Peyer's patch (tissue), 4 donors: ENCODE results near the gene MAP2K2. TPM values are rescaled to one million over a fixed set of nuclear protein-coding genes. Genes with fewer than 3 reads are reported as not detected.
A peak's percentile ranks its signal among the peaks of the same experiment; 100 is the strongest.

Experiments
- DNase-seq, 3 donors: peaks; one replicate each; pipeline ENCODE4 v3.0.0-alpha.2; 2017 to 2019
- H3K27ac ChIP-seq, 4 donors: fragments of 200-600 bp; sonication (generic); one replicate each; pipeline ENCODE4 v1.5.1; 2016 to 2019
- H3K27me3 ChIP-seq, 2 donors: fragments of 200-600 bp; sonication (generic); one replicate each; pipeline ENCODE4 v1.5.1; 2019
- H3K36me3 ChIP-seq, 3 donors: fragments of 200-600 bp; sonication (generic); one replicate each; pipeline ENCODE4 v1.5.1; 2016 to 2019
- H3K4me1 ChIP-seq, 4 donors: fragments of 200-600 bp; sonication (generic); one replicate each; pipeline ENCODE4 v1.5.1; 2016 to 2019
- H3K4me3 ChIP-seq, 4 donors: fragments of 200-600 bp; sonication (generic); 1 replicate in 3 of 4; 2 replicates in 1 of 4; pipeline ENCODE4 v1.5.1; 2016 to 2019; ENCODE audit warnings: mild to moderate bottlenecking in 1 of 4
- H3K9me3 ChIP-seq, 4 donors: fragments of 200-600 bp; sonication (generic); one replicate each; pipeline ENCODE4 v1.5.1; 2016 to 2019; ENCODE audit warnings: mild to moderate bottlenecking in 1 of 4
- POLR2A ChIP-seq, 2 donors: fragments of 450-650 bp; IDR thresholded peaks; one replicate each; pipeline ENCODE4 v1.5.1; 2017; ENCODE audit warnings: antibody characterized with exemption in 2 of 2, mild to moderate bottlenecking in 2 of 2, moderate library complexity in 2 of 2
- total RNA-seq, 4 donors: library from RNA; depleted of rRNA; stranded (reverse); fragments of >200 nt; gene quantifications; one replicate each; pipeline ENCODE4 v1.1.0, GENCODE V29; 2016
- TF ChIP-seq, protein P1 (sequence below), 6 experiments: fragments of 450-650 bp in 4 of 6; fragments of 200-600 bp in 2 of 6; sonication (generic) in 1 of 6; IDR thresholded peaks; one replicate each; pipeline ENCODE4 v1.5.1; 2017 to 2019; ENCODE audit warnings: antibody characterized with exemption in 6 of 6, mild to moderate bottlenecking in 3 of 6, moderate library complexity in 1 of 6

The MAP2K2 gene
- total RNA-seq, 4 donors from 2014 or later = 168 to 283 (median 220) TPM

DNA sequence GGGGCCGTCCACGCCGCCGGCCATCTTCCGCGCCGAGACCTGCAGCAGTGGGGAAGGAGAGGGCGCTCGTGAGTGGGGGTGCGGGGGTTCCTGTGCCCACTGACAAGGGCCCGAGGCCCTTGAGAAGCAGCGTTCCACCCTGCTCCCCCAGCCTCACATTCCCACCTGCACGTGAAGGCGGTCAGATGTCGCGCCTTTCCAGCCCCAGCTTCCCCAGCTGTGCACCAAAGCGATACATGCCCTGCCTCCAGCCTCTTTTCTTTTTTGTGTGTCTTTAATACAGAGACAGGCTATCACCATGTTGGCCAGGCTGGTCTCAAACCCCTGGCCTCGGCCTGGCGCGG is 68.7 kb downstream of the MAP2K2 start:
- DNase-seq = no peak
- Histone ChIP-seq H3K36me3 (peaks cover 0 to 48% (median 0%) of the 10 kb centered on the region in 3 donors), H3K9me3 (no peaks in the 10 kb centered on the region), H3K27me3 (no peaks in the 10 kb centered on the region), H3K4me3 (peak overlapping the region in 1 of 4 donors; percentile 33), H3K4me1 (peaks cover 9 to 86% (median 38%) of the 10 kb centered on the region in 4 donors), H3K27ac (peak overlapping the region in 2 of 4 donors; percentile 89 to 97)
- TF ChIP-seq, protein P1, sequence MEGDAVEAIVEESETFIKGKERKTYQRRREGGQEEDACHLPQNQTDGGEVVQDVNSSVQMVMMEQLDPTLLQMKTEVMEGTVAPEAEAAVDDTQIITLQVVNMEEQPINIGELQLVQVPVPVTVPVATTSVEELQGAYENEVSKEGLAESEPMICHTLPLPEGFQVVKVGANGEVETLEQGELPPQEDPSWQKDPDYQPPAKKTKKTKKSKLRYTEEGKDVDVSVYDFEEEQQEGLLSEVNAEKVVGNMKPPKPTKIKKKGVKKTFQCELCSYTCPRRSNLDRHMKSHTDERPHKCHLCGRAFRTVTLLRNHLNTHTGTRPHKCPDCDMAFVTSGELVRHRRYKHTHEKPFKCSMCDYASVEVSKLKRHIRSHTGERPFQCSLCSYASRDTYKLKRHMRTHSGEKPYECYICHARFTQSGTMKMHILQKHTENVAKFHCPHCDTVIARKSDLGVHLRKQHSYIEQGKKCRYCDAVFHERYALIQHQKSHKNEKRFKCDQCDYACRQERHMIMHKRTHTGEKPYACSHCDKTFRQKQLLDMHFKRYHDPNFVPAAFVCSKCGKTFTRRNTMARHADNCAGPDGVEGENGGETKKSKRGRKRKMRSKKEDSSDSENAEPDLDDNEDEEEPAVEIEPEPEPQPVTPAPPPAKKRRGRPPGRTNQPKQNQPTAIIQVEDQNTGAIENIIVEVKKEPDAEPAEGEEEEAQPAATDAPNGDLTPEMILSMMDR (IDR thresholded peaks at IDR 0.05) = no peak
- no peak for TF ChIP-seq POLR2A (IDR thresholded peaks at IDR 0.05)

DNA sequence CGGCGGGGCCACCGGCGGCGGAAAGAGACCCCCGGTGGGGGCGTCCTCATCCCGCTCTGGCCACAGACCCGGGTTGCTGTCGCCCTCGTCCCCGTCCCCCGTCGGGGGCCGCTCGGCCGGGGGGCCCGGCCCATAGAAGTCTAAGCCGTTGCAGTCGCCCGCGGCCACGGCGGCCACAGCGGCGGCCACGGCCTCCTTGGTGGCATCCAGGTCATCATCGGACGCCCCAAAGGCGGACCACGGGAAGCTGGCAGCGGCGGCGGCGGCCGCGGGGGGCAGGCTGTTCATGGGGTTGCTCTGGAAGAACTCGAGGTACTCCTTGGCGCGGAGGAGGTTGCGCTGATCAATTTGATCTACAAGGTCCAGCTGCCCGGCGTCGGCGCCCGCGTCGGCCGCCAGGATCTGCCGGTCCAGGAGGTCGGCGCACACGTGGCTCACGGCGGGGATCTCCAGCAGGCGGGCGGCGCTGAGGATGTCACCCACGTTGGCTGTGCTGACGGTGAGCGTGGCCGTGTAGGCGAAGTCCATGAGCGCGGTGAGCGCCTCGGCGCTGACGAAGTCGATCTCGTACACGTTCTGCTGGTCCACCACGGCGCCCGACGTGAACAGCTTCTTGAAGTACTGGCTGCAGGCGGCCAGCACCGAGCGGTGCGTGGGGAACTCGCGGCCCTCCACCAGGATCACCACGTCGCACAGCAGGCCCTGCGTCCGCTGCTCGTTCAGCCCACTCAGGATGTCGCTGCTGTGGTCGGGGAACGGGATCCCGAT is 69.3 kb downstream of the MAP2K2 start:
- H3K4me1 ChIP-seq = peaks cover 8 to 86% (median 34%) of the 10 kb centered on the region in 4 donors
- no peaks in the 10 kb centered on the region for H3K27me3 ChIP-seq
- no peaks in the 10 kb centered on the region for H3K9me3 ChIP-seq
- DNase-seq = peak in 1 of 3 donors; percentile 58
- TF ChIP-seq, protein P1 (IDR thresholded peaks at IDR 0.05) = no peak
- TF ChIP-seq POLR2A (IDR thresholded peaks at IDR 0.05) = no peak
- H3K27ac ChIP-seq = peak overlapping the region in 3 of 4 donors; percentile 89 to 97 (median 94)
- peak overlapping the region in 2 of 4 donors; percentile 33 to 40 for H3K4me3 ChIP-seq
- peaks cover 0 to 49% (median 0%) of the 10 kb centered on the region in 3 donors for H3K36me3 ChIP-seq

DNA sequence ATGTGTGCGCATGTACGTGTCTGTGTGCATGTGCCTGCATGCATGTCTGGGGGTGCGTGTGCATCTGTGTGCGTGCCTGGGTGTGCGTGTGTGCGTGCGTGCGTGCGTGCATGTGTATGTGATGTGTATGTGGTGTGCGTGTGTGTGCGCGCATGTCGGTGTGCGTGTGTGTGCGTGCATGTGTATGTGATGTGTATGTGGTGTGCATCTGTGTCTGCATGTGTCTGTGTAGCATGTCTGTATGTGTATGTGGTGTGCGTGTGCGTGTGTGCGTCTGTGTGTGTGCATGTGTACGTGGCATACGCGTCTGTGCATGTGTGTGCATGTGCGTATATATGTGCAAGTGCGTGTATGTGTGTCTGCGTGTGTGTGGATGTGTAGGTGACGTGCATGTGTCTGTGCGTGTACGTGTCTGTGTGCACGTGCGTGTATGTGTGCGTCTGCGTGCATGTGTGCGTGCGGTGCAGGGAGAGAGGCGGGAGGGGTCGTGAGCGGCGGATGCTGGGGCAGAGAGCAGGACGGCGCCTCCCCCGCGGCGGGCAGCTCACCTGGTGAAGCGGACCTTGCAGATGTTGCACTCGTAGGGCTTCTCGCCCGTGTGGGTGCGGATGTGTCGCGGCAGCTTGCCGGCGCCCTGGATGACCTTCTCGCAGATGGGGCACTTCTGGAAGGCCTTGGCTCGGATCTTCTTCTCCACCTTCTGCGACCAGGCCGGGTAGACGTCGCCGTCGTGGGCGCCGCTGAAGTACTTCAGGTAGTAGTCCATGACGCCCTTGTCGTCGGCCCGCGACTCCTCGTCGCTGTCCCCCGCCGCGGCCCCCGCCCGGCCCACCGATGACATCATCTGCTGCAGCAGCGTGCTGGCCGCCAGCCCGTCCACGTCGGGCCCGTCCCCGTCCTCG is 70.2 kb downstream of the MAP2K2 start:
- H3K4me3 ChIP-seq = peak overlapping the region in 2 of 4 donors; percentile 33 to 53
- H3K27ac ChIP-seq = peak overlapping the region in 3 of 4 donors; percentile 89 to 97 (median 94)
- DNase-seq = peak in 2 of 3 donors; percentile 67 to 77
- H3K27me3 ChIP-seq = no peaks in the 10 kb centered on the region
- TF ChIP-seq POLR2A (IDR thresholded peaks at IDR 0.05) = no peak
- TF ChIP-seq, protein P1 (IDR thresholded peaks at IDR 0.05) = no peak
- H3K4me1 ChIP-seq = peaks cover 8 to 81% (median 26%) of the 10 kb centered on the region in 4 donors
- no peaks in the 10 kb centered on the region for H3K9me3 ChIP-seq
- H3K36me3 ChIP-seq = peaks cover 0 to 50% (median 0%) of the 10 kb centered on the region in 3 donors

DNA sequence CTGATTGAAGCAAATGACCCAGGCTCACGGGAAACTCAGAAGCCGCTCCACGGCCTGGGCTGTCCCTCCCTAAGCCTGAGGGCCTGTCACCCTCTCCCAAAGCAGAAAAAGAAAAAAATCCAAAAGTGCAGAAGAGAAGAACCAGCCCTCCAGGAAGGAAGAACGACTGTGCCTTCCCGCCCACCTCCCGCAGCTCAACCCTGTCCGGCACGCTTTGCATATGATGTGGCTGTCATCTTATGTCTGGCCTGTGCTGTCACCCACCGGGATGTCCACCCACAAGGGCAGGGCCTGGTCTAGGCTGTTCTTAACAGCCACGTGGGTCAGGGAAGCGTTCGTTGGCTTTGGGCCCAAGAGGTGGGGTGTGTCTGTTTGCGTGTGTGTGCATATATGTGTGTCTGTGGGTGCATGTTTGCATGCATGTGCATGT is 70.9 kb downstream of the MAP2K2 start:
- peak overlapping the region; percentile 27 to 97 (median 92) for H3K27ac ChIP-seq
- peak in 2 of 3 donors; percentile 72 to 83 for DNase-seq
- H3K4me1 ChIP-seq = peaks cover 8 to 74% (median 21%) of the 10 kb centered on the region in 4 donors
- H3K9me3 ChIP-seq = no peaks in the 10 kb centered on the region
- H3K4me3 ChIP-seq = peak overlapping the region in 3 of 4 donors; percentile 6 to 53 (median 33)
- H3K27me3 ChIP-seq = no peaks in the 10 kb centered on the region
- TF ChIP-seq, protein P1 (IDR thresholded peaks at IDR 0.05) = no peak
- peak; percentile 28 to 44 for TF ChIP-seq POLR2A (IDR thresholded peaks at IDR 0.05)
- H3K36me3 ChIP-seq = peaks cover 0 to 57% (median 0%) of the 10 kb centered on the region in 3 donors
